GM23338 (cell line): ENCODE measurements around the gene KAZN. TPM values are rescaled to one million over a fixed set of nuclear protein-coding genes. Genes with fewer than 3 reads are reported as not detected.

Experiments used
- ATAC-seq: fragments of 200-7000 bp; cut with Tn5 transposase; 3 replicates; pipeline ENCODE4 v1.9.1; 2020
- DNase-seq: peaks from one replicate; pipeline ENCODE4 v3.0.0-alpha.2; 2015; ENCODE audit warnings: low spot score
- H2AFZ ChIP-seq: fragments of 200-600 bp; sonication (generic); 2 replicates; pipeline ENCODE4 v1.8.0; 2016; ENCODE audit warnings: antibody characterized with exemption, mild to moderate bottlenecking, moderate library complexity
- H3F3A ChIP-seq: fragments of 200-600 bp; sonication (generic); replicated peaks from 2 replicates; pipeline ENCODE4 v1.8.0; 2017; ENCODE audit warnings: antibody characterized with exemption, mixed run types, low read depth
- H3K27ac ChIP-seq: fragments of 200-600 bp; sonication (generic); 2 replicates; pipeline ENCODE4 v1.6.1; 2016; ENCODE audit warnings: low read depth
- H3K27me3 ChIP-seq: fragments of 200-600 bp; sonication (generic); 2 replicates; pipeline ENCODE4 v1.8.0; 2016; ENCODE audit warnings: mild to moderate bottlenecking, mixed run types, moderate library complexity; ENCODE audit not compliant: insufficient read depth
- H3K36me3 ChIP-seq: fragments of 200-600 bp; sonication (generic); 2 replicates; pipeline ENCODE4 v1.8.0; 2016; ENCODE audit warnings: mild to moderate bottlenecking; ENCODE audit not compliant: insufficient read depth
- H3K4me1 ChIP-seq: fragments of 200-600 bp; sonication (generic); 2 replicates; pipeline ENCODE4 v1.8.0; 2016; ENCODE audit warnings: mild to moderate bottlenecking, moderate library complexity; ENCODE audit not compliant: insufficient read depth
- H3K4me2 ChIP-seq: fragments of 200-600 bp; sonication (generic); 2 replicates; pipeline ENCODE4 v1.7.1; 2017; ENCODE audit warnings: mixed run types
- H3K4me3 ChIP-seq: fragments of 200-600 bp; sonication (generic); 2 replicates; pipeline ENCODE4 v1.6.1; 2016; ENCODE audit warnings: mixed run types
- H3K79me2 ChIP-seq: fragments of 200-600 bp; sonication (generic); replicated peaks from 2 replicates; pipeline ENCODE4 v1.8.0; 2017; ENCODE audit warnings: mild to moderate bottlenecking; ENCODE audit not compliant: insufficient read depth
- H3K9me2 ChIP-seq: fragments of 200-600 bp; sonication (generic); 2 replicates; pipeline ENCODE4 v1.8.0; 2017; ENCODE audit not compliant: insufficient read depth
- H4K20me1 ChIP-seq: fragments of 200-600 bp; sonication (generic); replicated peaks from 2 replicates; pipeline ENCODE4 v1.8.0; 2017; ENCODE audit warnings: mild to moderate bottlenecking; ENCODE audit not compliant: insufficient read depth
- H3K27ac Mint-ChIP-seq: 2 replicates; pipeline ENCODE4 v1.8.0; 2020; ENCODE audit warnings: inconsistent platforms, mild to moderate bottlenecking, moderate library complexity, mixed read lengths
- H3K27me3 Mint-ChIP-seq: 3 replicates; pipeline ENCODE4 v1.8.0; 2022; ENCODE audit warnings: low read depth, mild to moderate bottlenecking, moderate library complexity, mixed read lengths, inconsistent platforms; ENCODE audit not compliant: insufficient read depth, poor library complexity
- H3K36me3 Mint-ChIP-seq: 3 replicates; pipeline ENCODE4 v1.8.0; 2021; ENCODE audit warnings: low read depth, mild to moderate bottlenecking, inconsistent platforms, moderate library complexity, mixed read lengths
- H3K4me1 Mint-ChIP-seq: 3 replicates; pipeline ENCODE4 v1.8.0; 2020; ENCODE audit warnings: mild to moderate bottlenecking, inconsistent platforms, mixed read lengths
- H3K4me3 Mint-ChIP-seq: 3 replicates; pipeline ENCODE4 v1.8.0; 2021; ENCODE audit warnings: moderate library complexity, mild to moderate bottlenecking, inconsistent platforms, mixed read lengths
- H3K9me3 Mint-ChIP-seq: 3 replicates; pipeline ENCODE4 v1.8.0; 2020; ENCODE audit warnings: moderate library complexity, mild to moderate bottlenecking, inconsistent platforms, mixed read lengths
- CREB1 ChIP-seq: fragments of 250-450 bp; sonication (Bioruptor Pico); IDR thresholded peaks from 2 replicates; pipeline ENCODE4 v1.5.0; 2020; ENCODE audit warnings: low read depth, mild to moderate bottlenecking, moderate library complexity
- EZH2 ChIP-seq: fragments of 200-600 bp; sonication (generic); IDR thresholded peaks from one replicate; pipeline ENCODE4 v1.8.0; 2017; ENCODE audit warnings: antibody characterized with exemption, mild to moderate bottlenecking, low read depth; ENCODE audit not compliant: unreplicated experiment
- EZH2phosphoT487 ChIP-seq: fragments of 200-600 bp; sonication (generic); IDR thresholded peaks from one replicate; pipeline ENCODE4 v1.8.1; 2018; ENCODE audit warnings: antibody characterized with exemption; ENCODE audit not compliant: unreplicated experiment
- JUNB ChIP-seq: IDR thresholded peaks from one replicate; pipeline ENCODE4 v1.6.1; 2016; ENCODE audit warnings: antibody characterized with exemption; ENCODE audit not compliant: unreplicated experiment
- NANOG ChIP-seq: IDR thresholded peaks from 2 replicates; pipeline ENCODE4 v1.6.1; 2016; ENCODE audit warnings: antibody characterized with exemption, borderline replicate concordance
- POLR2AphosphoS5 ChIP-seq: IDR thresholded peaks from 2 replicates; pipeline ENCODE4 v1.6.1; 2016; ENCODE audit warnings: antibody characterized with exemption, low read depth
- ZNF114 ChIP-seq: fragments of 250-450 bp; sonication (Bioruptor Pico); IDR thresholded peaks from 2 replicates; pipeline ENCODE4 v1.5.0; 2020; ENCODE audit warnings: mild to moderate bottlenecking, moderate library complexity
- ZNF462 ChIP-seq: fragments of 250-450 bp; sonication (Bioruptor Pico); IDR thresholded peaks from 2 replicates; pipeline ENCODE4 v1.5.0; 2020; ENCODE audit warnings: mild to moderate bottlenecking, moderate library complexity
- polyA plus RNA-seq: library from polyadenylated mRNA; unstranded; fragments of >200 nt; fragmentation: Nextera tagmentation; extraction: Ambion mirVana; gene quantifications from 2 replicates; pipeline ENCODE4 v1.2.1, GENCODE V29; 2016
- total RNA-seq: library from RNA; depleted of rRNA; stranded (reverse); fragments of >200 nt; shearing (Covaris generic); gene quantifications from 2 replicates; pipeline ENCODE4 v1.2.3, GENCODE V29; 2014
- TF ChIP-seq, protein P1 (sequence below), 2 experiments: fragments of 200-600 bp in 1 of 2; sonication (generic) in 1 of 2; conservative IDR thresholded peaks; 2 replicates each; pipeline versions ENCODE4 v1.5.1 to v1.6.1; 2016 to 2017; ENCODE audit warnings: antibody characterized with exemption in 2 of 2, low read depth in 2 of 2, mild to moderate bottlenecking in 2 of 2, moderate library complexity in 1 of 2

Gene KAZN
- total and polyA plus RNA-seq, 2 experiments from 2014 or later: 9.9 to 15.0 TPM

- no peak for ATAC-seq
- Histone ChIP-seq H3K9me2 (no peaks in the 10 kb centered on the region), H4K20me1 (peaks cover 10% of the 10 kb centered on the region), H3K36me3 (no peaks in the 10 kb centered on the region), H3K4me2 (no peak overlapping the region), H3K4me3 (no peak overlapping the region), H3K4me1 (peaks cover 50% of the 10 kb centered on the region), H3F3A (peaks cover 4% of the 10 kb centered on the region; the same call in 1 of the 2 replicates), H3K27me3 (peaks cover 26% of the 10 kb centered on the region), H3K27ac (no peak overlapping the region), H2AFZ (no peak overlapping the region), H3K79me2 (no peaks in the 10 kb centered on the region; the same call in 1 of the 2 replicates)
- Mint-ChIP-seq H3K27ac (no peak overlapping the region), H3K9me3 (no peaks in the 10 kb centered on the region), H3K4me3 (no peak overlapping the region), H3K4me1 (peaks cover 56% of the 10 kb centered on the region), H3K36me3 (no peaks in the 10 kb centered on the region), H3K27me3 (peaks cover 39% of the 10 kb centered on the region)
- no peak for TF ChIP-seq POLR2AphosphoS5
- TF ChIP-seq, protein P1, sequence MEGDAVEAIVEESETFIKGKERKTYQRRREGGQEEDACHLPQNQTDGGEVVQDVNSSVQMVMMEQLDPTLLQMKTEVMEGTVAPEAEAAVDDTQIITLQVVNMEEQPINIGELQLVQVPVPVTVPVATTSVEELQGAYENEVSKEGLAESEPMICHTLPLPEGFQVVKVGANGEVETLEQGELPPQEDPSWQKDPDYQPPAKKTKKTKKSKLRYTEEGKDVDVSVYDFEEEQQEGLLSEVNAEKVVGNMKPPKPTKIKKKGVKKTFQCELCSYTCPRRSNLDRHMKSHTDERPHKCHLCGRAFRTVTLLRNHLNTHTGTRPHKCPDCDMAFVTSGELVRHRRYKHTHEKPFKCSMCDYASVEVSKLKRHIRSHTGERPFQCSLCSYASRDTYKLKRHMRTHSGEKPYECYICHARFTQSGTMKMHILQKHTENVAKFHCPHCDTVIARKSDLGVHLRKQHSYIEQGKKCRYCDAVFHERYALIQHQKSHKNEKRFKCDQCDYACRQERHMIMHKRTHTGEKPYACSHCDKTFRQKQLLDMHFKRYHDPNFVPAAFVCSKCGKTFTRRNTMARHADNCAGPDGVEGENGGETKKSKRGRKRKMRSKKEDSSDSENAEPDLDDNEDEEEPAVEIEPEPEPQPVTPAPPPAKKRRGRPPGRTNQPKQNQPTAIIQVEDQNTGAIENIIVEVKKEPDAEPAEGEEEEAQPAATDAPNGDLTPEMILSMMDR (conservative IDR thresholded peaks at IDR 0.05; ENCODE audit: low read depth in 2 of 2): no peak
- no peak for DNase-seq
These were observed 140.2 kb downstream of the KAZN start for GRCh38 chr1:14738647-14739046.

DNA sequence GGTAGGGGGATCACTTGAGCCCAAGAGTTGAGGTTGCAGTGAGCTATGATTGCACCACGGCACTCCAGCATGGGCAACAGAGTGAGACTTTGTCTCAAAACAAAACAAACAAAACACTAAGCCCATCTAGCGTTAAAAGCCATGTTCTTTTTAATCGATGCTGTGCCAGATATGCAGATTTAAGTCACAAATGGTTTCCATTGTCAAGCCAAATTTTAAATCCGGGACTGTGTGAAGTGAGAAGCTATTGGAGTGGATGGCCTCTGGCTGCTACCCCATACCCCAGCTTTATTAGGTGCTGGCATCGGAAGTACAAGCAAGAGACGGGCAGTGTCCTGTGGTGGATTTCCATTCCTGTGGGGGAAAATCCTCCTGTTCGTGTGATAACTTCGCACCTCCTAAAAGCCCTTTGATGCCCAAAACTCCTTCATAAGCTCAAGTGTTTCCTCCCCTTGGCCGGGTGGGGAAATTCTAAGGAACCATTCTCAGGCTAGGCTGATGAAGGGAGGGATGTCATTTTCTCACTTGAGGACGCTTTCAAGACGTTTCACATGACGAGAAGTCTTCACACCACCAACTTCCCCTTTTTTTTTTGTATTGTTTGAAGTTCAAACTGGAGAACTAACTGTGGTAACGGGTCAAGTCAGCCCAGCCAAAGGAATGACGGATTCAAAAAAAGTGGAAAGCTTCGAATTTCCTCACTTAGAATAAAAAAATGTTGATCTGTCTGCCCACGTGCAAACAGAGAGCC is 140.8 kb downstream of the KAZN start:
- Histone ChIP-seq H3K4me2 (0 out of 2 replicates have a peak overlapping the region, but pooled peaks have one; percentile 3), H3K4me3 (no peak overlapping the region), H3K36me3 (no peaks in the 10 kb centered on the region), H4K20me1 (peaks cover 9% of the 10 kb centered on the region), H3K79me2 (no peaks in the 10 kb centered on the region; the same call in 1 of the 2 replicates), H3K27me3 (peaks cover 20% of the 10 kb centered on the region), H2AFZ (no peak overlapping the region), H3K27ac (no peak overlapping the region; the same call in 1 of the 2 replicates), H3K4me1 (peaks cover 44% of the 10 kb centered on the region), H3F3A (no peaks in the 10 kb centered on the region), H3K9me2 (no peaks in the 10 kb centered on the region)
- ATAC-seq (no peak), DNase-seq (no peak)
- no peak overlapping the region for H3K27ac Mint-ChIP-seq
- peaks cover 33% of the 10 kb centered on the region for H3K27me3 Mint-ChIP-seq
- H3K4me1 Mint-ChIP-seq: peaks cover 51% of the 10 kb centered on the region
- H3K36me3 Mint-ChIP-seq: no peaks in the 10 kb centered on the region
- H3K4me3 Mint-ChIP-seq: no peak overlapping the region
- no peaks in the 10 kb centered on the region for H3K9me3 Mint-ChIP-seq
- TF ChIP-seq ZNF114 (CRISPR knock-in tag) (no peak), EZH2 (no peak), EZH2phosphoT487 (no peak), NANOG (no peak), CREB1 (CRISPR knock-in tag) (no peak), ZNF462 (no peak), POLR2AphosphoS5 (no peak), JUNB (no peak)
- TF ChIP-seq, protein P1 (conservative IDR thresholded peaks at IDR 0.05; ENCODE audit: low read depth in 2 of 2): no peak
